ENCODE data around the gene ZDHHC14. TPM values are rescaled to one million over a fixed set of nuclear protein-coding genes. Genes with fewer than 3 reads are reported as not detected.

ZDHHC14 gene
- polyA plus RNA-seq, 1 donor (not counting 4 experiments of a cell fraction or from before 2014, with no cell fraction given) = 6.4 TPM

- Histone ChIP-seq H3K4me1 (ENCODE audit: control insufficient read depth, extremely low read depth, insufficient read depth, low read length) (no peaks in the 10 kb centered on the region), H3K9me3 (ENCODE audit: control insufficient read depth, low read depth, low read length) (no peaks in the 10 kb centered on the region), H3K79me2 (ENCODE audit: control insufficient read depth, insufficient read depth, low read length) (no peaks in the 10 kb centered on the region), H3K4me2 (ENCODE audit: control insufficient read depth, extremely low read depth, insufficient read depth, low read depth, low read length) (no peak overlapping the region), H3K27ac (ENCODE audit: control insufficient read depth, insufficient read depth, low read length) (no peak overlapping the region), H3K9ac (ENCODE audit: control insufficient read depth, extremely low read depth, insufficient read depth, low read length) (no peak overlapping the region), H3K9me1 (ENCODE audit: control insufficient read depth, extremely low read depth, insufficient read depth, low read length) (no peaks in the 10 kb centered on the region), H3K4me3 (ENCODE audit: control insufficient read depth in 2 of 3, extremely low read depth in 1 of 3, insufficient read depth in 2 of 3, low read depth in 1 of 3, low read length in 3 of 3) (no peak overlapping the region), H2AFZ (ENCODE audit: control insufficient read depth, low read length) (no peak overlapping the region), H3K36me3 (ENCODE audit: control insufficient read depth in 2 of 2, extremely low read depth in 1 of 2, insufficient read depth in 2 of 2, low read length in 2 of 2) (peaks cover 0 to 3% of the 10 kb centered on the region in 2 experiments), H4K20me1 (ENCODE audit: control insufficient read depth, extremely low read depth, insufficient read depth, low read length) (no peaks in the 10 kb centered on the region), H3K27me3 (ENCODE audit: control insufficient read depth, extremely low read depth, insufficient read depth, low read length) (no peaks in the 10 kb centered on the region)
- no peak for TF ChIP-seq CTCF (optimal IDR thresholded peaks at IDR 0.05 in 1 of 3, IDR thresholded peaks at IDR 0.05 in 1 of 3, conservative IDR thresholded peaks at IDR 0.05 in 1 of 3; ENCODE audit: extremely low read depth in 1 of 3, insufficient read depth in 2 of 3, low read length in 3 of 3)
- no peak for TF ChIP-seq EZH2 (IDR thresholded peaks at IDR 0.05; ENCODE audit: low read length)
- FAIRE-seq (no peak), DNase-seq (ENCODE audit: low read depth, low spot score) (no peak)
- dilution Hi-C loops (cut with MboI; ENCODE audit: extremely low pct_ligation_motif_present, low sequenced_read_pairs) = no loop called here
Measured at GRCh38 chr6:157594292-157594691, 213.3 kb downstream of the ZDHHC14 start.

GRCh38 chr6:157595768-157596167 is 214.8 kb downstream of the ZDHHC14 start:
- Histone ChIP-seq H3K79me2 (ENCODE audit: control insufficient read depth, insufficient read depth, low read length) (no peaks in the 10 kb centered on the region), H3K27ac (ENCODE audit: control insufficient read depth, insufficient read depth, low read length) (no peak overlapping the region), H3K9me3 (ENCODE audit: control insufficient read depth, low read depth, low read length) (no peaks in the 10 kb centered on the region), H3K36me3 (ENCODE audit: control insufficient read depth in 2 of 2, extremely low read depth in 1 of 2, insufficient read depth in 2 of 2, low read length in 2 of 2) (peaks cover 0 to 3% of the 10 kb centered on the region in 2 experiments), H4K20me1 (ENCODE audit: control insufficient read depth, extremely low read depth, insufficient read depth, low read length) (no peaks in the 10 kb centered on the region), H3K27me3 (ENCODE audit: control insufficient read depth, extremely low read depth, insufficient read depth, low read length) (no peaks in the 10 kb centered on the region), H3K4me1 (ENCODE audit: control insufficient read depth, extremely low read depth, insufficient read depth, low read length) (no peaks in the 10 kb centered on the region), H3K4me2 (ENCODE audit: control insufficient read depth, extremely low read depth, insufficient read depth, low read depth, low read length) (no peak overlapping the region), H3K9ac (ENCODE audit: control insufficient read depth, extremely low read depth, insufficient read depth, low read length) (no peak overlapping the region), H3K9me1 (ENCODE audit: control insufficient read depth, extremely low read depth, insufficient read depth, low read length) (no peaks in the 10 kb centered on the region), H2AFZ (ENCODE audit: control insufficient read depth, low read length) (no peak overlapping the region), H3K4me3 (ENCODE audit: control insufficient read depth in 2 of 3, extremely low read depth in 1 of 3, insufficient read depth in 2 of 3, low read depth in 1 of 3, low read length in 3 of 3) (no peak overlapping the region)
- no peak for FAIRE-seq
- TF ChIP-seq CTCF (optimal IDR thresholded peaks at IDR 0.05 in 1 of 3, IDR thresholded peaks at IDR 0.05 in 1 of 3, conservative IDR thresholded peaks at IDR 0.05 in 1 of 3; ENCODE audit: extremely low read depth in 1 of 3, insufficient read depth in 2 of 3, low read length in 3 of 3) = no peak
- no peak for TF ChIP-seq EZH2 (IDR thresholded peaks at IDR 0.05; ENCODE audit: low read length)
- no peak for DNase-seq (ENCODE audit: low read depth, low spot score)
- dilution Hi-C loops (cut with MboI; ENCODE audit: extremely low pct_ligation_motif_present, low sequenced_read_pairs) = no loop called here
